ENCODE measurements around the gene SLC6A6.

SLC6A6 gene

DNA sequence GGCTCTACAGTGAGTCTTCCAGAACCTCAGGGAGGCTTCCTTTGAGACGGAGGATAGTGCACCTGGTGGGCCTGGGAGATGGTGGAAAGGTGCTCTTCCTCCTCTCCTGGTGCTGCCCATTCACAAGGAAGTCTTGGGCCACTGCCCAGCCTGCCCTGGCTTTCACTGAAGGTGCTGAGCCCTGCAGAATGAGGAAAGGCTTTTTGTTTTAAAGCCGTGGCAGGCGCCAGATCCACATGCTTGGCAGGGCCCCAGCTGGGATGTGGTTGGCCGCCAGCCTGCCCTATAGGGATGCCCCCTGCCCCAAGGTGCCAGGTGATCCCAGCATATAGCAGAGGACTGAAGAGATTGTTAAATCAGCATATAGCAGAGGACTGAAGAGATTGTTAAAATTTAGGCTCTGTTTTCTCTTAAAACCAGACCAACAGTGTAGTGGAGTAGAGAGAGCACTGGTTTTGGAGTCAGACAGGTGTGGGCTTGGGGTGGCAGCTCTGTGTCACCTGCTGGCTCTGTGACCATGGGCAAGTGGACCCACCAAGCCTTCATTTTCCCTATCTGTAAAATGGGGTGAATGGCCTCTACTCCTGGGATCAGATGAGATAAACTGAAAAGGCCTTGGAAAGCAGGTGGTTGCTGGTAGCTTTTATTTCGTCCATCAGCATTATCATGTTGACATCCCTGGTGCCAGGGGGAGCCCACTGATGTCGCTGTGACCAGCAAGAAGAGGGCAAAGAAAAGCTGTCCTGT is 53.3 kb downstream of the SLC6A6 start:
- no peak for DNase-seq

- DNase-seq = no peak
Measured at GRCh38 chr3:14456794-14457193, 54.4 kb downstream of the SLC6A6 start.

- no peak for DNase-seq
Measured at GRCh38 chr3:14457481-14457880, 55.1 kb downstream of the SLC6A6 start.

DNA sequence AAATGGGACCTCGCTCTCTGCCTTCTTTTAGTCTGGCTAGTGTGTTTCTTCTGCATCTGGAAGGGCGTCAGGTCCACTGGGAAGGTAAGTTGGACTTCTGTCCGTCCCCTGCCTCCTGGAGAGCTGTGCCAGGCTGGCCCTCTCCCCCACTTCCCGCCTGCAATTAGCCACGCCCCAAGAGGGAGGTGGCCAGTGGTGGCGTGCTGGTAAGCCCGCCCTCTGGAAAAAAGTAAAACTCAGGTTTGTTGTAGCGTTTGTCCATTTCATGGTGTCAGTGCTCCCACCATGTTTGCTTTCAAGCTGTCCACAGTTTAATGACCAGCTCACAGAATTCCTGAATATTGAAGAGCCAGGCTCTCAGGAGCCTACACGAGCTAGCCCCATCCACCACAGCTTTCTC is 55.6 kb downstream of the SLC6A6 start:
- DNase-seq = no peak

- DNase-seq = no peak
Measured at GRCh38 chr3:14458434-14459275, 56.2 kb downstream of the SLC6A6 start.

DNA sequence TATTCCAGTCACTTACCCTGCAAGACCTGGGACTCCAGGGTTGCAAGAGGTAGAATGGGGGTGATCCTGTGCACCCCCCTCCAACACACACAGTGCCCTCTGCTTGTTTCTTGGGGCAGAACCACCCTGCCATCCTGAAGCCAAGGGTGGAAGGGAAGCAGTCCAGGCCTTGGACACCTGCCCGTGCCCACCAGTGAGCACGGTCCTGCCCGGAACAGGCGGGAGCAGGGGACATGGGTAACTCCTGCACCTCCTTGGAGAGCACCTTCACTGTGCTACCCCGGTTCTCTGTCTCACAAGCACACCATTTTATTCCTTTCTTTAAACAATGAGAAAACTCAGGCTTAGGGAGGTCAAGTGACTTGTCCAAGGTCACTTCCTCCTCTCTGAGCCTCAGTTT is 57.0 kb downstream of the SLC6A6 start:
- DNase-seq = no peak

- no peak for DNase-seq
Measured at GRCh38 chr3:14459787-14460186, 57.4 kb downstream of the SLC6A6 start.

DNA sequence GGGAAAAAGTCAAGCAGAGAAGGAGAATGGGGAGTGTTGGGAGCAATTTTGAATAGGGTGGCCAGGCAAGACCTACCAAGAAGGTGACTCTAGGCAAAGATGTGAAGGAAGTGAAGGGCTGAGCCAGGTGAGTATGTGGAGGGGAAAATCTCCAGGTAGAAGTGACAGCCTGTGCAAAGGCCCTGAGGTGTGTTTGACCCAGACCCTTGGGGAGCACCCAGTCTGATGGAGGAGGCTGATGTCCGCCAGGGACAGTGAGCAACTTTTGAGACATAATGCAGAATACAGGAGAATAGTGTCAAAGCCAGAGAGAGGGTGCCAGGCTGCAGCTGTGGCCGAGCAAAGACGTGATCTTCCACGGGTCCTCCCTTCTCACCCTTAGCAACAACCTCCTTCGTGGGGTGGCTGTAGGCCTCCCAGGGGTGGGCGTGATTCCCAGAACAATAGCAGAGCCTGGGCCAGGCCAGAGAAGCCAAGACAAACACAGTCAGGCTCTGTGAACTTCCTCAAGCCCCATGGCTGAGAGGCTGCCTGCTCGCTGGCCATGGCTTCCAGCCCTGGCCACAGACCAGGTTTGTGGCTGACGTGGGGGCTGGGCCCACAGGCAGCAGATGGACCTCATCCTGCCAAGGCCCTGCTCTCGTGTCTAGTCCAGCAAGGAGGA is 58.1 kb downstream of the SLC6A6 start:
- no peak for DNase-seq

DNA sequence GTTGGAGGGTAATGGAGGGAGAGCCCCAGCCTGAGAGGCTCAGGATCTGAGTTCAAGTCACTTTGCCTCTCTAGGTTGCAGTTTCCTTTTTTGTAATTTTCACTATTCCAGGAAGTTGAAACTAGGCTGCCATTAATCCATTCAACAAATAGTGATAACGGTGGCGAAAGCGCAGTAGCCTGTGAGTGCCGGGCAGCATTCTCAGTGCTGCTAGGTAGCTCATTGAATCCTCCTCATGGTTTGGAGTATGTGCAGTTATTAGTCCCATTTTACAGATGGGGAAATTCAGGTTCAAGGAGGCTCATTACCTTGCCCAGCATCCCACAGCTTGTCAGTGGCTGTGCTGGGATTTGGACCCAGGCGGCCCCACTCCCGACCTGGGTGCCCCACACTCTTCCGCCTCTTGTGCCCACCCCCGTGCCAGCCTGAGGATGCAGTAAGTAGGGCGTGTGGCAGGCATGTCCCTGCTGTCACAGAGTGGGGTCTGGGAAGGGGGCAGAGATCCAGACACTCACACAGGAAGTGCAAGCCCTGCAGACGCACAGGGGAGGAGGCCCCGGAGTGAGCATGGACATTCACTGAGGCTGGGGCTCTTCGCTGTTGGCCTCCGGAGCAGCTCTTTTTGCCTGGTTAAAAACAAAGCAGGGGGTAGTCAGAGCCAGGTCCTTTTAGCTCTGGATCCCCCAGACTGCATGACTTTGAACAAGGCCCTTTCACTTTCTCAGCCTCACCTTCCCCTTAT is 58.8 kb downstream of the SLC6A6 start:
- DNase-seq = no peak

DNA sequence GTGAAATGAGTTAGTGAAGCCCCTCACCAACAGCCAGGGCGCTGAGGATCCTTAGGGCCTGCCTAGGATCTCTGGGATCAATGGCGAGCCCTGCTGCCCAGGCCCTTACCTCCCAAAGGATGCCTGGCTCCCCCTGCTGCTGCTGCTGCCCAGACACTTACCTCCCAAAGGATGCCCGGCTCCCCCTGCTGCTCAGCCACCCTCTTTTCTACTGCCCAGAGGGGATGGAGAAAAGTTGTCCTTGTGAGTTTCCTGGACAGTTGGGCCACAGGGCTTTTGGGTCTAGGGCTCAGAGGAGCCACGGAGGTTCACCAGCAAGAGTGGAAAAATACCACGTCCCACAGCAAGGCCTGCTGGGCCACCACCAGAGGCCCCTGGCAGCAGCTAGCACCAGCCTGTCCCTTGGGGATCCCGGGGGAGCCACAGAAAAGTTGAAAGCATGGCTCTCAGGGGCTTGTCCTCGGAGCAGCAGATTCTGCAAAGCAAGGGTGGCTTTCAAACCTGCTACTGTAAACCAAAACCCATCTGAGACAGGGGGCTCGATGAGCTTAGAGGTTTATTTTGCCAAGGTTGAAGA is 59.4 kb downstream of the SLC6A6 start:
- no peak for DNase-seq

DNA sequence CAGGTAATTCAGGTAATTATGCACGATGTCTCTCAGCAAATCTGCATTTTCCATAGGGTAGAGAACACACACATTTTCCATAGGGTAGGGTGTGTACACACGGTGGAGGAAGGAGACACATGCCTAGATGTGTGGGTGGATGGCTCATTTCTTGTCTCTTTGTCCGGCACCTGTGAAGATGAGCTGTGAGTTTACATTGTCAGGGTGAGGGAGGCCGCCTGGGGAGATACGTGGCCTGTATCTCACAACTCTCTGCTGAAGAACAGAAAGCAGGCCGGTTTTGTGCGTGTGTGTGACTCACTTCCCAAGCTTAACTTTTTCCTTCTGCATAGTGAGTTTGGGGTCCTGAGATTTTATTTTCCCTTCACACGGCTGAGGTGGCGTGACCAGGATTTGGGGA is 60.3 kb downstream of the SLC6A6 start:
- DNase-seq = no peak

DNA sequence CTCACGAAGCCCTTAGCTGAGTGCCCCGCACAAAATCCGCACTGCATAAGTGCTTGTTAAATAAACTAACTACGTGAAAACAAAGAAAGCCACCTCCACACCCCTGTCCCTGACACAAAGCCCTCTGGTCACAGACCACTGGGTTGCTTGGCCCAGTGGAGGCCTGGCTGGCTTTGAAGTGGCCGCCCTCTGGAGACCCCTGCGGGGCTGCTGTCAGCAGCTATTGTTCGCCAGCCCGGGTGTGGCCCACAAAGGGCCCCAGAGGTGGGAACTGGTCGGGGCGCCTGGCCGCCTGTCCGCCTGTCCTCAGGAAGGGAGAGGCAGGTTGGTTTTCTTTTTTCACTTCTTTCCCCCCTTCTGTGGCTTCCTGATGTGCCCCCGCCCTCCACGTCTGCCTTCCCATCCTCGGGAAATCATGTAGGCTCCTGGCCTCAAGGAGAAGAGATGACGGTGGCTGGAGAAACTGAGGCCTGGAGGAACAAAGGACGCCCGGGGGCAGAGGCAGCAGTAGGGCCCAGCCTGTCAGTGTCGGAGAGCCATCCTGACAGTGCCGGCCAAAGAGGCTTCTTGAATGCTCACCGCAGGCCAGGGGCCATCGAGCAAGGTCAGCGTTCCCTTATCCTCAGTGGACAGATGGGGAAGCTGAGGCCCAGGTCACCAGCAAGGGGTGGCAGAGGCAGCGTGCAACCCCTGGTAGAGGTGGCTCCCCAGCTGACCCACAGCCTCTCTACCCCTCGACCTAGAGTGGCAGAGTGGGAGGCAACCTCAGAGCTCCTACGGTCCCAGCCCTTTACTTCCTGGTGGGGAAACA is 61.1 kb downstream of the SLC6A6 start:
- DNase-seq = no peak

- DNase-seq = no peak
Measured at GRCh38 chr3:14464141-14464465, 61.7 kb downstream of the SLC6A6 start.

DNA sequence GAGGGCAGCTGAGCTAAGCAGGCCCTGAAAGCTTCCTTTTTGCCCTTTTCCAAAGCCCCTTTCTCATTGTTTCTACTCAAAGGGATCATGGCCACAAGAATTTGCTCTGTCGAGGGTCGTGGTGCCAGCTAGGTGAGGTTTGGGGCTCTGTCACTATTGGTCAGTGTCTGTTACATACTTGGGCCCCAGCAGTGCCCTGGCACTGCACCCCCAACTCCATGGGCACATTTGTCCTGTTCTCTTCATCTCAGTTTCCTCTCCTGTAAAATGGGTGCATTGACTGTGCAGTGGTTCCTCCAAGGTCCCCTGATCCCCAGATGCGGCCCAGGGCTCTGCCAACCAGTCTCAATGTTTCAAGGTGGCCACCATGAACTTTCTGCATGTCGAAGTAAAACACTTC is 62.1 kb downstream of the SLC6A6 start:
- DNase-seq = no peak

- DNase-seq = no peak
Measured at GRCh38 chr3:14465425-14465824, 63.0 kb downstream of the SLC6A6 start.

GRCh38 chr3:14466179-14466903 is 63.9 kb downstream of the SLC6A6 start:
- no peak for DNase-seq

GRCh38 chr3:14467814-14468620 is 65.6 kb downstream of the SLC6A6 start:
- no peak for DNase-seq

GRCh38 chr3:14468621-14468981 is 66.2 kb downstream of the SLC6A6 start:
- DNase-seq = no peak

DNA sequence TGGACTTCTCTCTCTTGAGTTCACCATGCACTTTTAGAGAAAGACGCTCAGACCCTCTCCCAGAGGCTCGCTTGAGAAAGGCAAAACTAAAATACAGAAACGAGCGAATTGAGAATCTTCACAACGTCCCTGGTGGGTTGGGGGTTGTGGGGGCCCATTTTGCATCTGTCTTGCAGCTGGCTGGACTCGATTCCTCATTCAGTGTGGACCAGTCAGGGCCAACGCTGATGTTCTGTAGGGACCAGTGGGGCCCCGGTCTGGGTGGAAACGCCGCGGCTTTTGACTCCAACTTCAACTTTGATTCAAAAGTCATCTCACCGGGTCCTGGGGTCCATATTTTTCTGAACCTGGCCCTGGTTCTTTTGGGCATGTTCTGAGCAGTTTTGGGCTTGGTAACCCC is 68.1 kb downstream of the SLC6A6 start:
- no peak for DNase-seq

GRCh38 chr3:14471016-14471415 is 68.6 kb downstream of the SLC6A6 start:
- DNase-seq = no peak

GRCh38 chr3:14471690-14472089 is 69.3 kb downstream of the SLC6A6 start:
- DNase-seq = no peak
